Measurements from ENCODE around the gene AP3S2.
"Not testable (repeated sequence)": the region's sequence is repeated elsewhere in the genome, so short reads cannot be mapped to it uniquely, and the experiment has no call there.

AP3S2 gene

DNA sequence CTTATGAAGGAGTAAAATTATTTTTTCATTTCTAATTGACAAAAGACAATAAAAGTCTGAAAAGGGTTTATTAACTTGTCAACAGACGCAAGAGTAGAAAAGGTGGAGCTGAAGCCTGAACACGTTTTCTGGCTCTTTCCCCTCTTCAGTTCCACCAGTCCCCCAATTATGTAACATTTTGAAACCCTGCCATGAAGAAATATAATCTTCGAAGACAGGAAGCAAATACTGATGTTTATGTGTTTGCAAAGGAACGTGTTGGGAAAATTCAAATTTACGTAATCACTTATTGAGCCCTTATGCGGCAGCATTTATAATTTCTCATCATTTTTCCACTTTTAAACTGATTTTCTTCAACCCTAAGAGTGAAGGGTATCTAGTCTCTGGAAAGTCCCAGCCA lies 767 bp downstream of the AP3S2 start:
- DNase-seq (ENCODE audit: extremely low read depth, low read depth): no peak
- TF ChIP-seq, protein P1, sequence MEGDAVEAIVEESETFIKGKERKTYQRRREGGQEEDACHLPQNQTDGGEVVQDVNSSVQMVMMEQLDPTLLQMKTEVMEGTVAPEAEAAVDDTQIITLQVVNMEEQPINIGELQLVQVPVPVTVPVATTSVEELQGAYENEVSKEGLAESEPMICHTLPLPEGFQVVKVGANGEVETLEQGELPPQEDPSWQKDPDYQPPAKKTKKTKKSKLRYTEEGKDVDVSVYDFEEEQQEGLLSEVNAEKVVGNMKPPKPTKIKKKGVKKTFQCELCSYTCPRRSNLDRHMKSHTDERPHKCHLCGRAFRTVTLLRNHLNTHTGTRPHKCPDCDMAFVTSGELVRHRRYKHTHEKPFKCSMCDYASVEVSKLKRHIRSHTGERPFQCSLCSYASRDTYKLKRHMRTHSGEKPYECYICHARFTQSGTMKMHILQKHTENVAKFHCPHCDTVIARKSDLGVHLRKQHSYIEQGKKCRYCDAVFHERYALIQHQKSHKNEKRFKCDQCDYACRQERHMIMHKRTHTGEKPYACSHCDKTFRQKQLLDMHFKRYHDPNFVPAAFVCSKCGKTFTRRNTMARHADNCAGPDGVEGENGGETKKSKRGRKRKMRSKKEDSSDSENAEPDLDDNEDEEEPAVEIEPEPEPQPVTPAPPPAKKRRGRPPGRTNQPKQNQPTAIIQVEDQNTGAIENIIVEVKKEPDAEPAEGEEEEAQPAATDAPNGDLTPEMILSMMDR (IDR thresholded peaks at IDR 0.05; ENCODE audit: low read depth, low read length): no peak

DNA sequence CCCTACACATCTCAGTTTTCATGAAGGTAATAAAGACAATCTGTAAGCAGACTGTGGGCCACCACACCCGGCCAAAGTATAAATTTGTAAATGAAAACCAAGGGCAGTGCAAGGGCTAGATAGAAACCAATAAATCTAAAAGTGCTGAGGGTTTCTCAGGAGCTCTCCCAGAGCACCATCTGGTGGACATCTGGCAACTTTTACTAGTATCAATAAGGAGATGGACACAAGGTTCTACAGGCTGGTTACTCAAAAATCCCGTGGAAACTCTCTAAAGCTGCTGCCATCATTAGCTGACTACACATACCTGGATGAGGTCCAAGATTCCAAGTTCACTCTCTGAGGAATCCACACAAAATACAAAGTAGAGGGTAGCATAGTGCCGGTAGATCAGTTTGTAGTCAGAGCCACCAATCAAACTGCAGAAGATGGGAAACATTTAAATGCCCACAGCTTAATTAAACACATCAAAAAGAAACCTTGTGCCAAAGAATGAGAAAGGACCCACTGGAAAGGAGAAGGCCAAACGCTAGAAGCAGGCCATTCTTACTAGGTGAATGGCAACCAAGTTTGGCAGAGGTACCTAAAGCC lies 5.5 kb downstream of the AP3S2 start:
- TF ChIP-seq, protein P1 (IDR thresholded peaks at IDR 0.05; ENCODE audit: low read depth, low read length): peak; percentile 66
- DNase-seq (ENCODE audit: extremely low read depth, low read depth): no peak

DNA sequence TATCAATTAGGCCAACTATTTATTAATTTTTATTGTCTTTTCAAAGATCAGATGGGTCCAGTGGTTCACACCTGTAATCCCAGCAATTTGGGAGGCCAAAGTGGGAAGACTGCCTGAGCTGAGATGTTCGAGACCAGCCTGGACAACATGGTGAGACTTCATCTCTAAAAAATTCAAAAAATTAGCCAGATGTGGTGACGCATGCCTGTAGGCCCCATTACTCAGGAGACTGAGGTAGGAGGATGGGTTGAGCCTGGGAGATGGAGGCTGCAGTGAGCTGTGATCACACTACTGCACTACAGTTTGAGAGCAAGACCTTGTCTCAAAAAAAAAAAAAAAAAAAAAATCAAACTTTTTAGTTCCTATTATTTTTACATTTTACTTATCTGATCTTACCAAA lies 8.2 kb downstream of the AP3S2 start:
- DNase-seq (ENCODE audit: extremely low read depth, low read depth): no peak
- TF ChIP-seq, protein P1 (IDR thresholded peaks at IDR 0.05; ENCODE audit: low read depth, low read length): no peak

DNA sequence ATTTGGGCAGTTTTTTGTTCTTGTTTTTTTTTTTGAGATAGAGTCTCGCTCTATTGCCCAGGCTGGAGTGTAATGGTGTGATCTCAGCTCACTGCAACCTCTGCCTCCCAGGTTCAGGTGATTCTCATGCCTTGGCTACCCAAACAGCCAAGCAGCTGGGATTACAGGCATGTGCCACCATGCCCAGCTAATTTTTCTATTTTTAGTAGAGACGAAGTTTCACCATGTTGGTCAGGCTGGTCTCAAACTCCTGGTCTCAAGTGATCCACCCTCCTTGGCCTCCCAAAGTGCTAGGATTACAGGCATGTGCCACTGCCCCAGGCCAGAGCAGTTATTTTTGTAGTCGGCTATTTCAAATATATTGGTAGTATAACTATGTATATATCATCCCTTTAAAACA lies 8.6 kb downstream of the AP3S2 start:
- DNase-seq (ENCODE audit: extremely low read depth, low read depth): not testable (repeated sequence)

DNA sequence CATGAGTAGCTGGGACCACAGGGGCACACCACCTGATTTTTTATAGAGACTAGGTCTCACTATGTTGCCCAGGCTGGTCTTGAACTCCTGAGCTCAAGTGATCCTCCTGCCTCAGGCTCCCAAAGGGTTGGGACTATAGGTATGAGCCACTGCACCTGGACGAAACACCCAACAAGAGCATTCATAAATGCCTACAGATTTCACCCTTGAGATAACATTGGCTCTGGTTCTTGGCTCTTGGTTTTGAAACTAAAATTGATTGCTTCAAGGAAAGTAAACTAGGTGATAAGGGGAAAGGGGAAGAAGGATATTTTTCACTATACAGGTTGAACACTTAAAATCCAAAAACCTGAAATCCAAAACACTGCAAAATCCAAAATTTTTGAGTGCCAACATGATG lies 10.3 kb downstream of the AP3S2 start:
- TF ChIP-seq, protein P1 (IDR thresholded peaks at IDR 0.05; ENCODE audit: low read depth, low read length): no peak
- no peak for DNase-seq (ENCODE audit: extremely low read depth, low read depth)

DNA sequence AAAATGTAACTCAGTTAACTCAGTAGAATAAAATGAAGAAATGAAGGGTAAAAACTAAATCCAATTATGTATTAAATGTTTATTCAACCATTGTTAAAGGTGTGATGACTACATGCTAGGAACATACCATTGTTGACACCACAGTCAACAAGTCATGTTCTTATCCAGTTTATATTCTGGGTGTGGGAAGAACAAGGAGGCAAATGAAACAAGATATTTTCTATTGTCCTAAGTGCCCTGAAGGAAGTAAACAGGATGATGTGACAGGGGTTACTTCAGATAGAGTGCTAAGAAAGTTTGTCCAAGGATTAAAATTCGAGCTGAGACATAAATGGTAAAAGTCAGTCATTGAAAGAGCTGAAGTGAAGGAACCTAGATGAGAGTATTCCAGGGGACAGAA lies 13.1 kb downstream of the AP3S2 start:
- DNase-seq (ENCODE audit: extremely low read depth, low read depth): no peak
- TF ChIP-seq, protein P1 (IDR thresholded peaks at IDR 0.05; ENCODE audit: low read depth, low read length): no peak

DNA sequence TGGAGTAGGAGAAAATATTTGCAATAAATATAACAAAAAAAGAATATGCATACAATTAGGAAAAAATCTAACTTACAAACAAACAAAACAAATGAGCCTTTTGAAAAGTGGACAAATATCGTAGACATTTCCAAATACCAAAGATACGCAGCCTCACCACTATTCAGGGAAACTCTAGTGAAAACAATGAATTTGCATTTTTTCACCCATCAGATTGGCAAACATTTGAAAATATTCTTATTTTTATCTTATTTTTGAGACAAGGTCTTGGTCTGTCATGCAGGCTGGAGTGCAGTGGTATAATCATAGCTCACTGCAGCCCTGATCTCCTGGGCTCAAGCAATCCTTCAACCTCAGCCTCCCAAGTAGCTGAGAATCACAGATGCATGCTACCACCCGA lies 15.5 kb downstream of the AP3S2 start:
- TF ChIP-seq, protein P1 (IDR thresholded peaks at IDR 0.05; ENCODE audit: low read depth, low read length): no peak

DNA sequence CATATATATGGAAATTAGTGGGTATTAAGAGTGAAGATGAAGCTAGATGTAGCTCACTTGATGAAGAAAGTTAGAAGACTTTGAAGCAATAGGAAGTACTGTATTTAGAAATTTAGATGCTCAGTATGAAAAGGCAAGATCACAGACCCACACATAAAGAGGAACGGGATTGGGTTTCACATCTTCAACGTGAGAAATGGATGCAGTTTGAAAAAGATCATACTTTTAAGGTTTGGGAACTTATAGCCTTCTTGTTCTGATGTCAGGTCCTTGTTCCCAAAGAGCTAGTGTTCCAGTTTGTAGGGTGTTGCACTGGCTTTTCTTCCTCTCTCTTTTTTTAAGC lies 16.7 kb downstream of the AP3S2 start:
- TF ChIP-seq, protein P1 (IDR thresholded peaks at IDR 0.05; ENCODE audit: low read depth, low read length): no peak
- DNase-seq (ENCODE audit: extremely low read depth, low read depth): no peak

More for the DNA sequence above, 15.5 kb downstream of the AP3S2 start:
- no peak for DNase-seq (ENCODE audit: extremely low read depth, low read depth)

All from AG09319 (cell line).